Spleen (tissue), 11 donors: ENCODE measurements around the gene NFE2L3. TPM values are rescaled to one million over a fixed set of nuclear protein-coding genes. Genes with fewer than 3 reads are reported as not detected.
A peak's percentile ranks its signal among the peaks of the same experiment; 100 is the strongest.
"Not testable (repeated sequence)": the region's sequence is repeated elsewhere in the genome, so short reads cannot be mapped to it uniquely, and the experiment has no call there.

ENCODE experiments used
- DNase-seq: peaks from one replicate; pipeline ENCODE4 v3.0.0-alpha.2; 2020
- H3K27ac ChIP-seq, 8 donors: fragments of 200-600 bp; sonication (generic) in 7 of 8; 1 replicate in 4 of 8; 2 replicates in 4 of 8; pipeline versions ENCODE4 v1.5.0 to v1.8.0; 2016 to 2021; ENCODE audit warnings: inconsistent platforms in 4 of 8, mild to moderate bottlenecking in 4 of 8, moderate library complexity in 1 of 8
- H3K27me3 ChIP-seq, 7 donors: fragments of 200-600 bp; sonication (generic) in 6 of 7; replicated peaks in 1 of 7; 1 replicate in 4 of 7; 2 replicates in 3 of 7; pipeline versions ENCODE4 v1.5.0 to v1.8.0; 2016 to 2021; ENCODE audit warnings: inconsistent platforms in 3 of 7, mild to moderate bottlenecking in 1 of 7
- H3K36me3 ChIP-seq, 6 donors: fragments of 200-600 bp; sonication (generic) in 5 of 6; 1 replicate in 4 of 6; 2 replicates in 2 of 6; pipeline versions ENCODE4 v1.5.0 to v1.8.0; 2016 to 2021; ENCODE audit warnings: inconsistent platforms in 2 of 6
- H3K4me1 ChIP-seq, 6 donors: fragments of 200-600 bp; sonication (generic) in 5 of 6; 1 replicate in 3 of 6; 2 replicates in 3 of 6; pipeline versions ENCODE4 v1.5.0 to v1.8.0; 2016 to 2021; ENCODE audit warnings: inconsistent platforms in 3 of 6
- H3K4me3 ChIP-seq, 8 donors: fragments of 200-600 bp; sonication (generic) in 7 of 8; 1 replicate in 4 of 8; 2 replicates in 4 of 8; pipeline versions ENCODE4 v1.5.0 to v1.8.0; 2016 to 2021; ENCODE audit warnings: inconsistent platforms in 4 of 8, mild to moderate bottlenecking in 4 of 8, moderate library complexity in 2 of 8
- H3K9me3 ChIP-seq, 8 donors: fragments of 200-600 bp; sonication (generic) in 7 of 8; 1 replicate in 4 of 8; 2 replicates in 4 of 8; pipeline versions ENCODE4 v1.5.0 to v1.8.0; 2016 to 2021; ENCODE audit warnings: inconsistent platforms in 4 of 8
- POLR2A ChIP-seq, 3 donors: fragments of 450-650 bp; IDR thresholded peaks; one replicate each; pipeline ENCODE4 v1.5.1; 2017; ENCODE audit warnings: antibody characterized with exemption in 3 of 3, mild to moderate bottlenecking in 1 of 3
- POLR2AphosphoS5 ChIP-seq, 3 donors: sonication (generic); formaldehyde crosslinking; IDR thresholded peaks; one replicate each; pipeline ENCODE4 v1.5.1; 2017; ENCODE audit warnings: antibody characterized with exemption in 3 of 3
- WGBS, 5 donors: extraction: QIAGEN DNeasy Blood & Tissue Kit in 3 of 5; methylation state at CpG; one replicate each; pipeline versions ENCODE4 v1.1.5 to v1.1.7; 2013 to 2018; 5-methylcytosine and 5-hydroxymethylcytosine counted together
- intact Hi-C: fragments of 100-400 bp; cut with DNase I; formaldehyde crosslinking; loops from one replicate; pipeline ENCODE4 v1.15.0; 2023; ENCODE audit warnings: low total_unique reads
- polyA plus RNA-seq, 3 donors: library from polyadenylated mRNA; stranded (reverse); fragments of 200-250 nt; gene quantifications; one replicate each; pipeline ENCODE4 v1.2.1, GENCODE V29; 2013
- total RNA-seq, 7 donors: library from RNA; depleted of rRNA in 3 of 7; stranded (reverse); fragments of >200 nt in 3 of 7; fragmentation: NEBNext Ultra II Directional in 4 of 7; extraction: Animal tissue kit (Norgen Biotek cat#: 25700) in 4 of 7; gene quantifications; one replicate each; pipeline versions ENCODE4 v1.1.0 to v1.2.1, GENCODE V29; 2016 to 2021
- TF ChIP-seq, protein P1 (sequence below), 11 experiments: fragments of 200-600 bp in 7 of 11; fragments of 450-650 bp in 4 of 11; sonication (generic) in 4 of 11; IDR thresholded peaks in 8 of 11; conservative IDR thresholded peaks in 3 of 11; 1 replicate in 7 of 11; 2 replicates in 4 of 11; pipeline versions ENCODE4 v1.4.0 to v1.8.0; 2016 to 2021; ENCODE audit warnings: antibody characterized with exemption in 11 of 11, inconsistent platforms in 4 of 11, mild to moderate bottlenecking in 1 of 11
- donor health status: healthy with polysubstance abuse.
- donor health status: DM: no; HTN: no; CAD: no; lungs with moderate emphysema.
- donor health status: DM: no; HTN: no; CAD: no.
- donor health status: Bipolar disorder and iron deficiency.
- donor health status: healthy.
- donor health status: DM: no; HTN: no; CAD: no.
- donor health status: DM: yes; HTN: yes; CAD: no.

NFE2L3 gene
- total and polyA plus RNA-seq, 10 donors = 4.9 to 12.7 (median 7.8) TPM

DNA sequence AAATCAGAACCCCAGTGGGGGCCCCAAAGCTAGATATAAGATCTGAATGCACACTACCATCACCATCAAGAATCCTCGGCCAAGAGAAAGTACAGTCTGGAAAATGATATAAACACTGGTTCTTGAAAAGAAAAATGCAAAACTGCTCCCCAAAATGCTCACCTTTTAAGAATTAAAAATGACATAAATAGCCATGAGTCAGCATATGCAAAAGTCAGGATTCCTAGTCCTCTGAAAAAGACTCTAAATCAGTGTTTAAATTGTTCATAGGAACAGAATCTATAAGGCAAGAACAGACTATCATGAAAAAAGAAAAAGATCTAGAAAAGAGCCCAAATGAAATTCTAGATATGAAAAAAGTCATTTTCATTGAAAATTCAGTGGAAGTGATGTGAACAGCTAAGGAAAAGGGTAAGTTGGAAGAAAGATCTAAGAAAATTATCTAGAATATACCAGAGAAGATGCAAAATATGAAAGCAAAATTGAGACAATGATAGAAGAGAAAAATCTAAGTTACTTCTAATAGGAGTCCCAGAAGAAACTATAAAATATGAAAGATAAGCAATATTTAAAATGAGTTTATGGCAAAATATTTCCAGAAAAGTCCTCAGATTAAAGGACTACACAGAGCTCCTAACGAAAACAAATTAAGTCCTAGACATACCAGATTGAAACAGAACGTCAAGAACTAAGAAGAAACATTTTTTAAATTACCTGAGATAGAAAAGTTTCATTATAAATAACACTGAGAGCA is 29.7 kb downstream of the NFE2L3 start:
- Histone ChIP-seq H3K4me1 (peaks cover 0 to 65% (median 22%) of the 10 kb centered on the region in 6 donors), H3K9me3 (no peaks in the 10 kb centered on the region), H3K27me3 (no peaks in the 10 kb centered on the region), H3K27ac (peak overlapping the region in 1 of 8 donors; percentile 19), H3K36me3 (peaks cover 0 to 25% (median 5%) of the 10 kb centered on the region in 6 donors), H3K4me3 (no peak overlapping the region)
- intact Hi-C loops = no loop called here
- DNase-seq = no peak
- TF ChIP-seq POLR2AphosphoS5 (IDR thresholded peaks at IDR 0.05) (no peak), POLR2A (IDR thresholded peaks at IDR 0.05) (no peak)
- TF ChIP-seq, protein P1, sequence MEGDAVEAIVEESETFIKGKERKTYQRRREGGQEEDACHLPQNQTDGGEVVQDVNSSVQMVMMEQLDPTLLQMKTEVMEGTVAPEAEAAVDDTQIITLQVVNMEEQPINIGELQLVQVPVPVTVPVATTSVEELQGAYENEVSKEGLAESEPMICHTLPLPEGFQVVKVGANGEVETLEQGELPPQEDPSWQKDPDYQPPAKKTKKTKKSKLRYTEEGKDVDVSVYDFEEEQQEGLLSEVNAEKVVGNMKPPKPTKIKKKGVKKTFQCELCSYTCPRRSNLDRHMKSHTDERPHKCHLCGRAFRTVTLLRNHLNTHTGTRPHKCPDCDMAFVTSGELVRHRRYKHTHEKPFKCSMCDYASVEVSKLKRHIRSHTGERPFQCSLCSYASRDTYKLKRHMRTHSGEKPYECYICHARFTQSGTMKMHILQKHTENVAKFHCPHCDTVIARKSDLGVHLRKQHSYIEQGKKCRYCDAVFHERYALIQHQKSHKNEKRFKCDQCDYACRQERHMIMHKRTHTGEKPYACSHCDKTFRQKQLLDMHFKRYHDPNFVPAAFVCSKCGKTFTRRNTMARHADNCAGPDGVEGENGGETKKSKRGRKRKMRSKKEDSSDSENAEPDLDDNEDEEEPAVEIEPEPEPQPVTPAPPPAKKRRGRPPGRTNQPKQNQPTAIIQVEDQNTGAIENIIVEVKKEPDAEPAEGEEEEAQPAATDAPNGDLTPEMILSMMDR (IDR thresholded peaks at IDR 0.05 in 8 of 11, conservative IDR thresholded peaks at IDR 0.05 in 3 of 11) = no peak
- 73 to 93% (median 88%) methylated on average over 3 of the region's 3 CpGs for WGBS, 5 donors

DNA sequence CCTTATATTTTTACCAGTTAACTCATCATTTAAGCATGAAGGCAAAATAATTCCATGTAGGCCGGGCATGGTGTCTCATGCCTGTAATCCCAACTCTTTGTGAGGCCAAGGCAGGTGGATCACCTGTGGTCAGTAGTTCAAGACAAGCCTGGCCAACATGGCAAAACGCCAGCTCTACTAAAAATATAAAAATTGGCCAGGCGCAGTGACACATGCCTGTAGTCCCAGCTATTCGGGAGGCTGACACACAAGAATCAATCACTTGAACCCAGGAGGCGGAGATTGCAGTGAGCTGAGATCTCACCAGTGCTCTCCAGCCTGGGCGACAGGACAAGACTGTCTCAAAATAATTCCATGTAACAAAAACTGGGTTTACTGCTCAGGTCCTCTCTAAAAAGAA is 30.3 kb downstream of the NFE2L3 start:
- Histone ChIP-seq H3K4me1 (peaks cover 0 to 72% (median 27%) of the 10 kb centered on the region in 6 donors), H3K9me3 (no peaks in the 10 kb centered on the region), H3K4me3 (no peak overlapping the region), H3K36me3 (peaks cover 0 to 31% (median 5%) of the 10 kb centered on the region in 6 donors), H3K27me3 (no peaks in the 10 kb centered on the region), H3K27ac (peak overlapping the region in 1 of 8 donors; percentile 18)
- DNase-seq = no peak
- peak in 1 of 3 donors; percentile 68 for TF ChIP-seq POLR2AphosphoS5 (IDR thresholded peaks at IDR 0.05)
- no peak for TF ChIP-seq POLR2A (IDR thresholded peaks at IDR 0.05)
- 73 to 88% (median 84%) methylated on average over 6 of the region's 6 CpGs for WGBS, 5 donors
- intact Hi-C loops = no loop called here

DNA sequence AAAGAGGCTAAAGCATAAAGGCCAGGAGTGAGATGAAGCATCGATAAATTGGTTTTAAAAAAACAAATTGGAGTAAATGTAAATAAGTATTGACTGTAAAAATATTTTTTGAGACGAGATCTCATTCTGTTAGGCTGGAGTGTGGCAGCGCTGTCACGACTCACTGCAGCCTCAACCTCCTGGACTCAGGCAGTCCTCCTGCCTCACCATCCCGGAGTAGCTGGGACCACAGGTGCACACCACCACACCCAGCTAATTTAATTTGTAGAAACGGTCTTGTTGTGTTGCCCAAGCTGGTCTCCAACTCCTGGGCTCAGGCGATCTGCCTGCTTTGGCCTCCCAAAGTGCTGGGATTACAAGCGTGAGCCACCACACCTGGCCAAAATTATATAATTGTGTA is 30.7 kb downstream of the NFE2L3 start:
- Histone ChIP-seq H3K27me3 (no peaks in the 10 kb centered on the region), H3K36me3 (peaks cover 0 to 36% (median 5%) of the 10 kb centered on the region in 6 donors), H3K4me1 (peaks cover 0 to 76% (median 29%) of the 10 kb centered on the region in 6 donors), H3K4me3 (no peak overlapping the region), H3K9me3 (no peaks in the 10 kb centered on the region), H3K27ac (peak overlapping the region in 1 of 8 donors; percentile 18)
- WGBS, 5 donors = 83 to 90% (median 87%) methylated on average over 8 of the region's 8 CpGs
- intact Hi-C loops = no loop called here
- peak; percentile 52 to 72 (median 61) for TF ChIP-seq POLR2AphosphoS5 (IDR thresholded peaks at IDR 0.05)
- TF ChIP-seq, protein P1 (IDR thresholded peaks at IDR 0.05 in 8 of 11, conservative IDR thresholded peaks at IDR 0.05 in 3 of 11) = no peak
- peak; percentile 67 for DNase-seq

DNA sequence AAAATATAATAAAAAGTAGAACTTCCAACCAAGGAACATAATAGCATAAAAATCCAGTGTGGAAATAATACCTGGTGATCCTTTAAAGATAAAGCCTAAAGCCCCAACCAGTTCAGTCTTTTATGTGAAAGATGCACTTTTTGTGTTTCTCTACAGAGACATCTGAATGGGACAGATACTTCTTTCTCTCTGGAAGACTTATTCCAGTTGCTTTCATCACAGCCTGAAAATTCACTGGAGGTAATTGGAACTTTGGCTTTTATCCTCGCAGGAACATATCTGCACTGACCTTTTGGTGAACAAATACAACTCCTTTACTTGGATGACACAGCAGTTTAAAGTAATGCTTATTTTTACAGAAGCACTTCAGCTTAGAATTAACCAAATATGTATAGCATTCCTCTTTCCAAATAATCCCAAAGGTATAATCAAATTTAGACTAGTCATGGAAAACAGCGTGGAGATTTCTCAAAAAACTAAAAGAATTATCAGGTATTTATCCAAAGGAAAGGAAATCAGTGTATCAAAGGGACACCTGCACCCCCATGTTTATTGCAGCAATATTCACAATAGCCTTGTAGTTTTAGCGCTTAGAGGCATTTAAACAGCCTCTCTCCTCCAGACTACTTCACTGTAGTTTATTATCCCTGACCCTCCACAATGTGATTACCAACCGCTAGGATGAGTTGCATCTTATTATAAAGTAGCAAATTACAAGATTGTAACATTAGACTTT is 31.7 kb downstream of the NFE2L3 start:
- TF ChIP-seq POLR2A (IDR thresholded peaks at IDR 0.05) (no peak), POLR2AphosphoS5 (IDR thresholded peaks at IDR 0.05) (no peak)
- TF ChIP-seq, protein P1 (IDR thresholded peaks at IDR 0.05 in 8 of 11, conservative IDR thresholded peaks at IDR 0.05 in 3 of 11) = no peak
- Histone ChIP-seq H3K27ac (peak overlapping the region in 2 of 8 donors; percentile 18 to 26), H3K4me1 (peaks cover 0 to 86% (median 37%) of the 10 kb centered on the region in 6 donors), H3K36me3 (peaks cover 0 to 46% (median 13%) of the 10 kb centered on the region in 6 donors), H3K4me3 (no peak overlapping the region), H3K27me3 (no peaks in the 10 kb centered on the region), H3K9me3 (no peaks in the 10 kb centered on the region)
- no peak for DNase-seq
- 87 to 95% (median 88%) methylated on average over 4 of the region's 4 CpGs for WGBS, 5 donors
- intact Hi-C loops = no loop called here

DNA sequence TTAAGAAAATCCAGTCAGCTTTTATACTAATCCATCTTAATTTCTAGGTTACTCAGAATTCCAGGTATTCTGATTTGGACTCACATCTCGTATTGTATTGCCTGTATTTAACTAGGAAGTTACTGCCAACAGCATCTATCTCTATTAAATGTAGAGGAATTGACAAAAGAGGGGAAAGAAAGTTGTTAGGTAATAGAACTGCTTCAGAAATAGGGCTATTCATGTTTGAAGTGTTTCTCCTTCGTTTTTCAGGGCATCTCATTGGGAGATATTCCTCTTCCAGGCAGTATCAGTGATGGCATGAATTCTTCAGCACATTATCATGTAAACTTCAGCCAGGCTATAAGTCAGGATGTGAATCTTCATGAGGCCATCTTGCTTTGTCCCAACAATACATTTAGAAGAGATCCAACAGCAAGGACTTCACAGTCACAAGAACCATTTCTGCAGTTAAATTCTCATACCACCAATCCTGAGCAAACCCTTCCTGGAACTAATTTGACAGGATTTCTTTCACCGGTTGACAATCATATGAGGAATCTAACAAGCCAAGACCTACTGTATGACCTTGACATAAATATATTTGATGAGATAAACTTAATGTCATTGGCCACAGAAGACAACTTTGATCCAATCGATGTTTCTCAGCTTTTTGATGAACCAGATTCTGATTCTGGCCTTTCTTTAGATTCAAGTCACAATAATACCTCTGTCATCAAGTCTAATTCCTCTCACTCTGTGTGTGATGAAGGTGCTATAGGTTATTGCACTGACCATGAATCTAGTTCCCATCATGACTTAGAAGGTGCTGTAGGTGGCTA is 32.5 kb downstream of the NFE2L3 start:
- H3K27me3 ChIP-seq, DNase-seq, H3K9me3 ChIP-seq, H3K4me3 ChIP-seq, intact Hi-C loops: not testable (repeated sequence)
- Histone ChIP-seq H3K4me1 (peaks cover 0 to 91% (median 44%) of the 10 kb centered on the region in 6 donors), H3K27ac (peak overlapping the region in 1 of 8 donors; percentile 39), H3K36me3 (peaks cover 0 to 53% (median 21%) of the 10 kb centered on the region in 6 donors)
- 73 to 88% (median 77%) methylated on average over 4 of the region's 4 CpGs for WGBS, 5 donors
